ENCODE results near the gene PCDHGB1. TPM values are rescaled to one million over a fixed set of nuclear protein-coding genes. Genes with fewer than 3 reads are reported as not detected.
"Not testable (repeated sequence)": the region's sequence is repeated elsewhere in the genome, so short reads cannot be mapped to it uniquely, and the experiment has no call there.

Gene PCDHGB1
- polyA plus RNA-seq, 1 donor from 2014 or later = 0.46 TPM

GRCh38 chr5:141306630-141307029 is 43.3 kb upstream of the PCDHGB1 start:
- no peak overlapping the region for H3K9ac ChIP-seq (ENCODE audit: low read length)
- H3K27me3 ChIP-seq (ENCODE audit: insufficient read depth, low read depth, low read length) = no peaks in the 10 kb centered on the region
- H3K79me2 ChIP-seq (replicated peaks; ENCODE audit: insufficient read depth, low read length) = no peaks in the 10 kb centered on the region
- H4K20me1 ChIP-seq (ENCODE audit: insufficient read depth) = no peaks in the 10 kb centered on the region
- no peaks in the 10 kb centered on the region for H3F3A ChIP-seq (ENCODE audit: insufficient read depth, low read length, poor library complexity, severe bottlenecking)
- no peak overlapping the region for H2AFZ ChIP-seq (ENCODE audit: low read depth, low read length)
- no peaks in the 10 kb centered on the region for H3K36me3 ChIP-seq (ENCODE audit: insufficient read depth, low read length)
- H3K4me2 ChIP-seq (ENCODE audit: low read length) = no peak overlapping the region
- no peak overlapping the region for H3K4me3 ChIP-seq (ENCODE audit: low read length)
- TF ChIP-seq CTCF (IDR thresholded peaks at IDR 0.05; ENCODE audit: poor library complexity, severe bottlenecking) = no peak
- TF ChIP-seq SMC3 (conservative IDR thresholded peaks at IDR 0.05; ENCODE audit: poor library complexity) = no peak
- TF ChIP-seq TAF1 (IDR thresholded peaks at IDR 0.05; ENCODE audit: low read depth) = no peak
- TF ChIP-seq EZH2 (IDR thresholded peaks at IDR 0.05; ENCODE audit: borderline replicate concordance, insufficient read depth, low read length, poor library complexity, severe bottlenecking) = no peak
- no peaks in the 10 kb centered on the region for H3K9me2 ChIP-seq (ENCODE audit: insufficient read depth, low read length)
- peaks cover 24% of the 10 kb centered on the region for H3K9me3 ChIP-seq (ENCODE audit: low read length)
- H3K27ac ChIP-seq (ENCODE audit: low read length) = no peak overlapping the region

GRCh38 chr5:141313711-141314110 is 36.2 kb upstream of the PCDHGB1 start:
- no peak overlapping the region for H3K27ac ChIP-seq (ENCODE audit: low read length)
- no peak overlapping the region for H2AFZ ChIP-seq (ENCODE audit: low read depth, low read length)
- no peaks in the 10 kb centered on the region for H3K27me3 ChIP-seq (ENCODE audit: insufficient read depth, low read depth, low read length)
- no peak overlapping the region for H3K4me2 ChIP-seq (ENCODE audit: low read length)
- H3F3A ChIP-seq (ENCODE audit: insufficient read depth, low read length, poor library complexity, severe bottlenecking) = no peaks in the 10 kb centered on the region
- TF ChIP-seq TAF1 (IDR thresholded peaks at IDR 0.05; ENCODE audit: low read depth) (no peak), RAD21 (conservative IDR thresholded peaks at IDR 0.05) (no peak), EP300 (conservative IDR thresholded peaks at IDR 0.05; ENCODE audit: poor library complexity, severe bottlenecking) (no peak), POLR2AphosphoS5 (IDR thresholded peaks at IDR 0.05) (no peak), REST (IDR thresholded peaks at IDR 0.05; ENCODE audit: borderline replicate concordance) (no peak), CTCF (IDR thresholded peaks at IDR 0.05; ENCODE audit: poor library complexity, severe bottlenecking) (no peak), EZH2 (IDR thresholded peaks at IDR 0.05; ENCODE audit: borderline replicate concordance, insufficient read depth, low read length, poor library complexity, severe bottlenecking) (no peak), SMC3 (conservative IDR thresholded peaks at IDR 0.05; ENCODE audit: poor library complexity) (no peak), MXI1 (conservative IDR thresholded peaks at IDR 0.05; ENCODE audit: poor library complexity, severe bottlenecking) (no peak)
- H4K20me1 ChIP-seq (ENCODE audit: insufficient read depth) = no peaks in the 10 kb centered on the region
- peaks cover 42% of the 10 kb centered on the region for H3K79me2 ChIP-seq (replicated peaks; ENCODE audit: insufficient read depth, low read length)
- H3K9ac ChIP-seq (ENCODE audit: low read length) = no peak overlapping the region
- peaks cover 40% of the 10 kb centered on the region for H3K9me3 ChIP-seq (ENCODE audit: low read length)
- no peak overlapping the region for H3K4me3 ChIP-seq (ENCODE audit: low read length)
- H3K36me3 ChIP-seq (ENCODE audit: insufficient read depth, low read length) = peaks cover 40% of the 10 kb centered on the region
- H3K9me2 ChIP-seq (ENCODE audit: insufficient read depth, low read length) = no peaks in the 10 kb centered on the region

- H3K4me2 ChIP-seq (ENCODE audit: low read length); H3K27ac ChIP-seq (ENCODE audit: low read length); H2AFZ ChIP-seq (ENCODE audit: low read depth, low read length); H4K20me1 ChIP-seq (ENCODE audit: insufficient read depth); H3K27me3 ChIP-seq (ENCODE audit: insufficient read depth, low read depth, low read length); H3K9me2 ChIP-seq (ENCODE audit: insufficient read depth, low read length); H3K4me3 ChIP-seq (ENCODE audit: low read length); H3K9ac ChIP-seq (ENCODE audit: low read length): not testable (repeated sequence)
- peaks cover 43% of the 10 kb centered on the region for H3K79me2 ChIP-seq (replicated peaks; ENCODE audit: insufficient read depth, low read length)
- H3F3A ChIP-seq (ENCODE audit: insufficient read depth, low read length, poor library complexity, severe bottlenecking) = peaks cover 14% of the 10 kb centered on the region
- H3K9me3 ChIP-seq (ENCODE audit: low read length) = peaks cover 45% of the 10 kb centered on the region
- peaks cover 45% of the 10 kb centered on the region for H3K36me3 ChIP-seq (ENCODE audit: insufficient read depth, low read length)
Measured at GRCh38 chr5:141316963-141317362, 32.9 kb upstream of the PCDHGB1 start.

Data from neural cell (in vitro differentiated cells).